Measurements from ENCODE around the gene TAF1D.

DNA sequence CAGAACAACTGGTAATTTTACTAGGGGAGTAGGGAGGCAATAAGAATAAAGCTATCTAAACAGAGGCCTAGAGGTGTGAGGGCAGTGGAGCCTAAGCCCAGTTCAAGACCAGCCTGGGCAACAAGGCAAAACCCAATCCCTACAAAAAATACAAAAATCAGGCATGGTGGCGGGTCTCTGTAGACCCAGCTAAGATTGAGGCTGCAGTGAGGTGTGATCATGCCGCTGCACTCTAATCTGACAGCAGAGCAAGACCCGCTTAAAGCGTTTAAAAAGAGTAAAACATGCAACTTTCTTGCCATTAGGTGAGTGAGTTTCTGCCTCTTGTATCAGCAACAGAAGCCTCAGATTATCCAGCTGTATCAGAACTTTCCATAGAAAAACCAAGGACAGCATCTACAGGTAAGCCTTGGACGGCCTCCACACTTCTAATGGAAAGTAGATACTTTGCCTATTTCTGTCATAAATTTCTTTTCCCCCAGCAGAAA is 12.1 kb downstream of the TAF1D start:
- TF ChIP-seq, protein P1, sequence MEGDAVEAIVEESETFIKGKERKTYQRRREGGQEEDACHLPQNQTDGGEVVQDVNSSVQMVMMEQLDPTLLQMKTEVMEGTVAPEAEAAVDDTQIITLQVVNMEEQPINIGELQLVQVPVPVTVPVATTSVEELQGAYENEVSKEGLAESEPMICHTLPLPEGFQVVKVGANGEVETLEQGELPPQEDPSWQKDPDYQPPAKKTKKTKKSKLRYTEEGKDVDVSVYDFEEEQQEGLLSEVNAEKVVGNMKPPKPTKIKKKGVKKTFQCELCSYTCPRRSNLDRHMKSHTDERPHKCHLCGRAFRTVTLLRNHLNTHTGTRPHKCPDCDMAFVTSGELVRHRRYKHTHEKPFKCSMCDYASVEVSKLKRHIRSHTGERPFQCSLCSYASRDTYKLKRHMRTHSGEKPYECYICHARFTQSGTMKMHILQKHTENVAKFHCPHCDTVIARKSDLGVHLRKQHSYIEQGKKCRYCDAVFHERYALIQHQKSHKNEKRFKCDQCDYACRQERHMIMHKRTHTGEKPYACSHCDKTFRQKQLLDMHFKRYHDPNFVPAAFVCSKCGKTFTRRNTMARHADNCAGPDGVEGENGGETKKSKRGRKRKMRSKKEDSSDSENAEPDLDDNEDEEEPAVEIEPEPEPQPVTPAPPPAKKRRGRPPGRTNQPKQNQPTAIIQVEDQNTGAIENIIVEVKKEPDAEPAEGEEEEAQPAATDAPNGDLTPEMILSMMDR (IDR thresholded peaks at IDR 0.05): no peak
- no peak for TF ChIP-seq EZH2 (IDR thresholded peaks at IDR 0.05)
